Loucy (cell line): ENCODE measurements around the gene CHST7.
"Not testable (repeated sequence)": the region's sequence is repeated elsewhere in the genome, so short reads cannot be mapped to it uniquely, and the experiment has no call there.

Source experiments
- H2AFZ ChIP-seq: fragments of 200-600 bp; sonication (generic); 2 replicates; pipeline ENCODE4 v1.6.0; 2016; ENCODE audit warnings: antibody characterized with exemption, mild to moderate bottlenecking, low read length, moderate library complexity
- H3F3A ChIP-seq: fragments of 200-600 bp; 2 replicates; pipeline ENCODE4 v1.6.0; 2016; ENCODE audit warnings: antibody characterized with exemption, low read depth, mild to moderate bottlenecking
- H3K27me3 ChIP-seq: fragments of 200-600 bp; sonication (generic); 2 replicates; pipeline ENCODE4 v1.6.1; 2014; ENCODE audit warnings: low read length, mild to moderate bottlenecking; ENCODE audit not compliant: insufficient read depth, poor library complexity, severe bottlenecking
- H3K36me3 ChIP-seq: fragments of 200-600 bp; sonication (generic); 2 replicates; pipeline ENCODE4 v1.6.1; 2016; ENCODE audit warnings: low read length; ENCODE audit not compliant: insufficient read depth
- H3K4me1 ChIP-seq: fragments of 200-600 bp; sonication (generic); 2 replicates; pipeline ENCODE4 v1.5.1; 2014; ENCODE audit warnings: low read length, mild to moderate bottlenecking; ENCODE audit not compliant: insufficient read depth, poor library complexity, severe bottlenecking
- H3K4me2 ChIP-seq: fragments of 200-600 bp; sonication (generic); 2 replicates; pipeline ENCODE4 v1.6.0; 2014; ENCODE audit warnings: antibody characterized with exemption, low read length, low read depth, mild to moderate bottlenecking; ENCODE audit not compliant: poor library complexity, severe bottlenecking
- H3K4me3 ChIP-seq: fragments of 200-600 bp; sonication (generic); 2 replicates; pipeline ENCODE4 v1.5.1; 2014; ENCODE audit warnings: low read length, mild to moderate bottlenecking, mixed read lengths; ENCODE audit not compliant: poor library complexity, severe bottlenecking
- H3K79me2 ChIP-seq: fragments of 200-600 bp; sonication (generic); 2 replicates; pipeline ENCODE4 v1.6.1; 2014; ENCODE audit warnings: low read length; ENCODE audit not compliant: insufficient read depth
- H3K9ac ChIP-seq: fragments of 200-600 bp; sonication (generic); 2 replicates; pipeline ENCODE4 v1.6.0; 2014; ENCODE audit warnings: mild to moderate bottlenecking, low read depth, low read length, moderate library complexity; ENCODE audit not compliant: poor library complexity, severe bottlenecking
- H3K9me2 ChIP-seq: fragments of 200-600 bp; sonication (generic); replicated peaks from 2 replicates; pipeline ENCODE4 v1.6.1; 2016; ENCODE audit warnings: low read depth, low read length, mixed read lengths
- H3K9me3 ChIP-seq: fragments of 200-600 bp; sonication (generic); 2 replicates; pipeline ENCODE4 v1.6.1; 2014; ENCODE audit warnings: mild to moderate bottlenecking, antibody characterized with exemption, low read length, low read depth; ENCODE audit not compliant: insufficient read depth
- H4K20me1 ChIP-seq: fragments of 200-600 bp; sonication (generic); 2 replicates; pipeline ENCODE4 v1.6.0; 2014; ENCODE audit warnings: antibody characterized with exemption, low read length, mild to moderate bottlenecking; ENCODE audit not compliant: insufficient read depth, poor library complexity, severe bottlenecking
- EZH2phosphoT487 ChIP-seq: fragments of 200-600 bp; IDR thresholded peaks from 2 replicates; pipeline ENCODE4 v1.6.1; 2018; ENCODE audit warnings: antibody characterized with exemption, mild to moderate bottlenecking, moderate library complexity, borderline replicate concordance
- TF ChIP-seq, protein P1 (sequence below): fragments of 200-600 bp; sonication (generic); conservative IDR thresholded peaks from 2 replicates; pipeline ENCODE4 v1.5.1; 2014; ENCODE audit warnings: mild to moderate bottlenecking, antibody characterized with exemption, low read length

CHST7 gene

DNA sequence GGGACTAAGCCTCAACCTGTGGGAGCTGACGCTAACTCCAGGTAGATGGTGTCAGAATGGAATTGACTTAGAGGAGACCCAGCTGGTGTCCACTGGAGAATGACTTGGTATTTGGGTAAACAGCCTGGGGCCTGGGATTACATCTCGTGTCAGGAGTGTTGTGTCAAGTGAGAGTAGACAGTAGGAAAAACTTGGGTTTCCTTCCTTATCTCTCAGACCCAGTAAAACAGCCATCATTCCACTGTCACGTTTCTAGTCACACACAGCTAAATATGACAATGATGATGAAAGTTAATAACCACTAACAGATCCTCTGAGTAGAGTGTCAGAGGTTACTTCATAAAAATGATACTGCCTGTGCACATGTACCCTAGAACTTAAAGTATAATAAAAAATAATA is 42.1 kb upstream of the CHST7 start:
- no peak for TF ChIP-seq EZH2phosphoT487
- TF ChIP-seq, protein P1, sequence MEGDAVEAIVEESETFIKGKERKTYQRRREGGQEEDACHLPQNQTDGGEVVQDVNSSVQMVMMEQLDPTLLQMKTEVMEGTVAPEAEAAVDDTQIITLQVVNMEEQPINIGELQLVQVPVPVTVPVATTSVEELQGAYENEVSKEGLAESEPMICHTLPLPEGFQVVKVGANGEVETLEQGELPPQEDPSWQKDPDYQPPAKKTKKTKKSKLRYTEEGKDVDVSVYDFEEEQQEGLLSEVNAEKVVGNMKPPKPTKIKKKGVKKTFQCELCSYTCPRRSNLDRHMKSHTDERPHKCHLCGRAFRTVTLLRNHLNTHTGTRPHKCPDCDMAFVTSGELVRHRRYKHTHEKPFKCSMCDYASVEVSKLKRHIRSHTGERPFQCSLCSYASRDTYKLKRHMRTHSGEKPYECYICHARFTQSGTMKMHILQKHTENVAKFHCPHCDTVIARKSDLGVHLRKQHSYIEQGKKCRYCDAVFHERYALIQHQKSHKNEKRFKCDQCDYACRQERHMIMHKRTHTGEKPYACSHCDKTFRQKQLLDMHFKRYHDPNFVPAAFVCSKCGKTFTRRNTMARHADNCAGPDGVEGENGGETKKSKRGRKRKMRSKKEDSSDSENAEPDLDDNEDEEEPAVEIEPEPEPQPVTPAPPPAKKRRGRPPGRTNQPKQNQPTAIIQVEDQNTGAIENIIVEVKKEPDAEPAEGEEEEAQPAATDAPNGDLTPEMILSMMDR: no peak
- Histone ChIP-seq H3K4me3 (no peak overlapping the region), H4K20me1 (no peaks in the 10 kb centered on the region), H3K36me3 (no peaks in the 10 kb centered on the region), H3K9me2 (no peaks in the 10 kb centered on the region), H3K27me3 (no peaks in the 10 kb centered on the region), H3K9ac (no peak overlapping the region), H3K4me2 (no peak overlapping the region), H3K9me3 (no peaks in the 10 kb centered on the region), H3F3A (no peaks in the 10 kb centered on the region), H3K79me2 (no peaks in the 10 kb centered on the region), H3K4me1 (no peaks in the 10 kb centered on the region), H2AFZ (no peak overlapping the region)

DNA sequence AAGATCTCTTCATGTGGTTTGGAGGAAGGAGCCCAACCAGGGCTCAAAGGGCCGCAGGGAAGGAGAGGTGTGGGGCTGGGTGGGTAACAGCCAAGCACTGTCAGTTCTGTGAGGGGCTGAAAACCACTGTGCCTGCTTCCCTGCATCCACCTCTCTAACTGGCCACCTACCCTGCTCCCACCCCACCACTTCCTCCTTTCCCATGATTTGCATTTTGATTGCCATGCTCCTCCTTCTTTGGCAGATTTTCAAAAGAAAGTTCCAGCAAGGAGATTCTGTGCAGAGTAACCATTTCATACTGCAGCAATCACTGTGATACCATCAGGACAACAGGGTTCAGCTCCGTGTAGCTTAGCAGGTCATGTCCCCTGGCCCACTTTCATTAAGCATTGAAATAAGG is 30.1 kb upstream of the CHST7 start:
- Histone ChIP-seq H3K27me3 (no peaks in the 10 kb centered on the region), H3K9me2 (no peaks in the 10 kb centered on the region), H3K4me2 (peak overlapping the region; percentile 78), H3F3A (no peaks in the 10 kb centered on the region), H4K20me1 (peaks cover 14% of the 10 kb centered on the region), H3K79me2 (peaks cover 43% of the 10 kb centered on the region), H3K9ac (no peak overlapping the region), H2AFZ (no peak overlapping the region), H3K36me3 (no peaks in the 10 kb centered on the region), H3K9me3 (no peaks in the 10 kb centered on the region), H3K4me3 (no peak overlapping the region), H3K4me1 (peaks cover 20% of the 10 kb centered on the region)
- TF ChIP-seq, protein P1: no peak
- TF ChIP-seq EZH2phosphoT487: no peak

DNA sequence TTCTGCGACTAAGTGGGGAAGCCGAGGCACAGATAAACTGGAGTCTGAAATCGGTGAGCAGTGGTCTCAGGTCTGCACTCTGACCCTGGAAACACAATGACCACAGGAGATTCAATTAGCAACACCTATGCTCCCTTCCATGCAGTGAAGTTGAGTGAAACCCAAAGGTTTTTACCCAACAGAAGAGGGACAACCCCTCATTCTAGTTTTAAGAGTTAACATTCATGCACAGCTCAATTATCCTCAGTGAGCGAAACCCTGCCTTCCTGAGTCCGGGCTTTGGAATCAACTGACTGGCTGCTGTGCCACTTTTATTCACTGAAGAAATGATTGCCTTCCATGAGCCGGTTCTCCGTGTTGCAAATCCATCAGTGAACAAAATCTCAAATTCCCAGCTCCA is 29.0 kb upstream of the CHST7 start:
- Histone ChIP-seq H3K79me2 (peaks cover 50% of the 10 kb centered on the region), H2AFZ (peak overlapping the region; percentile 62; the same call in 1 of the 2 replicates), H3K4me3 (peak overlapping the region; percentile 90), H3K4me1 (peaks cover 20% of the 10 kb centered on the region), H4K20me1 (peaks cover 14% of the 10 kb centered on the region), H3K9ac (peak overlapping the region; percentile 94), H3K4me2 (peak overlapping the region; percentile 78)
- not testable (repeated sequence) for H3K9me2 ChIP-seq, H3K9me3 ChIP-seq, H3K27me3 ChIP-seq, H3F3A ChIP-seq, H3K36me3 ChIP-seq

DNA sequence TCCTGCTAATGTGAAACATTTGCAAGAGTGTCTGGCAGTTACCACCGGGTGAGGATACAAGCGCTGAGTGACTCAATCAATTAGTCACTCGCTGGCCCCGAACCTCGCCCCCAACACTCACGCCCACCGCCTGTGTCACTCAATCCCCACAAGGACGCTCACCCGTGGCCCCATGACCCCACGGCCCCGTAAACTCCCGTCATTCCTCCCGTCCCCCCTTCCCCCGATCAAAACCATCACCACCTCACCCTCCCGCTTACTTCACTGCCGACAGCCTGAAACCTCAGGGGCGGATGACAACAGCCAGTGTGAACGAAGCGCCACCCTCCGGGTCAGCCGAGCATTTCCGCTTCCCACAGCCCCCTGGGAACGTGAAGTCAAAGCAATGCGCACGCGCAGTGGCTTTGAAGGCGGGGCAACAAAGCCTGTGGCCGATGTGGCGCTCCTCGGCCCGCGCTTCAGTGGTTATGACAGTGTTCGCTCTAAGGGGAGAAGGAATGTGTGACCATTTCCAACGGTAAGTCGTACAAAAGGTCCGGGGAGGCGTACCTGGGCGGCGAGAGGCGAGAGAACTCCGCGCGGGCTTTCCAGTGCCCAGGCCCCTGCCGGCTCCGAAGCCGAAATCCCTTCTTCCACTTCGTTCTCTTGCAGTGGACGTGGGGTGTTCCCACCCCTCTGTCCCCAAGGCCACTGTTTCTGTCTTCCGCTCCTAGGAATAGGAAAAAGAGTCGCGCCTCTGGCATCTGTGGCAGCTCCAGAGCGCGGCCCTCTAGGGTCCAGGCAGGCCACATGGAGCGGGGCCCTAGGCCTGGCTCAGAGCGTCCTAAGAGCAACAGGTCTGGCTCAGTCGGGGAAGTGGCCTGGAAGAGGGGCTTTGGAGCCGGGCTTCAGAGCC is 28.2 kb upstream of the CHST7 start, which contains the start of gene ZNF674:
Gene ZNF674, minus strand, starts transcription at position 311 of the 895 bp plus-strand sequence. CDS start 3,334 bp downstream, outside the sequence.
- H3F3A ChIP-seq: no peaks in the 10 kb centered on the region
- no peaks in the 10 kb centered on the region for H3K9me2 ChIP-seq
- no peaks in the 10 kb centered on the region for H3K27me3 ChIP-seq
- H2AFZ ChIP-seq: peak within 1 kb of the TSS; percentile 75
- H3K79me2 ChIP-seq: peaks cover 50% of the 10 kb centered on the region
- H4K20me1 ChIP-seq: peaks cover 14% of the 10 kb centered on the region
- H3K4me1 ChIP-seq: peaks cover 20% of the 10 kb centered on the region
- H3K36me3 ChIP-seq: no peaks in the 10 kb centered on the region
- H3K9me3 ChIP-seq: no peaks in the 10 kb centered on the region
- H3K4me2 ChIP-seq: peak within 1 kb of the TSS; percentile 81
- TF ChIP-seq, protein P1: peak; percentile 26; the same call in 1 of the 2 replicates
- TF ChIP-seq EZH2phosphoT487: no peak
- peak within 1 kb of the TSS; percentile 90 for H3K4me3 ChIP-seq
- H3K9ac ChIP-seq: peak within 1 kb of the TSS; percentile 94
